NCI-H2107 treated with DMSO at 0.1 percent for 48 hours (cell line): ENCODE results near the gene SP2.

Source experiments
- DNase-seq: peaks from one replicate; lab custom pipeline; 2025; ENCODE audit not compliant: unreplicated experiment; lab: John Stamatoyannopoulos, UW

SP2 gene

DNA sequence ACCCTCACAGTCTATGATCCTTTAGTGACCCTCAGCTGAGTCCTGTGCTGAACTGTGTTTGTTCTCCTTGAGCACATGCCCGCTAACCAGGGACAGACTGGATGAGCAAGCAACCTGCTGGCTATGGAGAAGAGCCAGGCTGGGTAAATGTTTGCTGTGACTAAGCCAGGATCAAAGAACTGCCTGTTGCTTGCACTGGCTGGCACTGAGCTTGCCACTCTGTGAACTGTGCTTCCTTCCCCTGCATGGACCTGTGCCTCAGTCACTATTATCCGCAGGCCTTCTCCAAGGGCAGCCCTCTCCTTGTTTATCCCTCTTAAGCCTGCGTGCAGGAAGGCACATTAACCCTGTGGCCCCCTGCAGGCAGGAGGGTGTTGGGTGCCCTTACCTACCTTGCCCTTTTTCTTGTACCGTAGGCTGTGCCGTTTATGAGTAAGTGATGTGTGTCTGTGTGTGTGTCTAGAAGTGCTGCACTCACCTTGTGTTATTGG, 52.7 kb downstream of the SP2 start:
- DNase-seq = no peak

DNA sequence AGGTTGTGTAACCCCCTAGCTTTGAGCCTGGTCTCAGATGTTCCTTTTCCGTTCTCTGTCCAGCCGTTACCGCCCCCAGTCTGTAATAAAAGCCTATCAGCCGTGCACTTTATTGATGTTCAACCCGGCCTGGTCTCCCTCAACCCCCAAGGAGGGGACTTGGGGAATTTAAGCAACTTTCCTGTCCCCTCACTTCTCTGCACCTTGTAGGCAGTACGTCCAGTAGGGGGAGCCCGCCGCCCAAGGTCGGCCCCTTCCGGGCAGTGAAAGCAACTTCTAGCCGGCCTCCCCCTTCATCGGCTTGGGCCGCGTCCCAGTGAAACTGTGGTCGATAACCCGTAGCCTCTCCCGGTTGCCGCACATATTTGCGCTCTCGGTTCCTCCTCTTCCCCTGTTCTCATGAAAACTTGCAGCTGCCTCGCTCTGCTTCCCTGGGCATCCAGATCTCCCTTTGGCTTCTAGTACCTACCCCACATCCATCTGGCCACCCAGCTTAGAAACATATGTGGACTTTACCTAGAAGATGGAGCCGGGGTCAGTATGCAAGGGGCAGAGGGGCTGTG, 53.2 kb downstream of the SP2 start:
- peak; percentile 73 for DNase-seq

DNA sequence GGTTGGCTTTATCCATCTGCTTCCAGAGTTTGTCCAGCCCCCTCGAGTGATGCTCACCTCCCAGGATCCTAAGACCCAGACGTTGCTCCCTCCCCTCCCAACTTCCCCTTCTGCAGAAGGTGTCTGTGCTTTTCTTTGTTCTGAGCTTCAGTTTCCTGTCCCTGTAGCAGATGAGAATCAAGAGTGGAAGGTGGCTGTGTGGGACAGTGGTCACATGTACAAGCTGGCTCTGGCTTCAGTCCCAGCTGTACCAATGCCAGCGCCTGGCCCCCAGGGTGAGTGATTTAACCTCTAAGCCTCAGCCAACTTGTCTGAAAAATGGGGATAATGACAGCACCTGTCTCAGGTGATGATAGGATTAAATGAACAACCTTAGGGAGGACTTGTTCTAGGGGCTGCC, 53.9 kb downstream of the SP2 start:
- DNase-seq = no peak

DNA sequence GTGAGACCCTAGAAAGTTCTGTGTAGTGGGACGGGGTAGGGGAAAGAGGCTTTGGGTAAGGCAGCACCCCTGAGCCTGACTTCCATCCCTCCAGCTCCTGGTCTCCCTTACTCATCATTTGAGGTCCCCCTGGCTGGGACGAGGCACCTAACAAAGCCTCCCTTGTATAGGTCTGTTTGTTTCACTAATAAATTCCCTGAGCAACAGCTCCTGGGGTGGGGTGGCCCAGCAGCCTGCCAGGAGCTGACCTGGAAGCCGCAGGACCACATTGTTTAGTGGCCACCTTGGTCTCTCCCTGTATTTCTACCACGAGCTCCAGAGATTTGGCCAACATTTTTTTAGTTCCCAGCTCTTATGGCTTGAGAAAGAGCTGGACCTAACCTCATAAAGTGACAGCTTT, 54.4 kb downstream of the SP2 start:
- no peak for DNase-seq

DNA sequence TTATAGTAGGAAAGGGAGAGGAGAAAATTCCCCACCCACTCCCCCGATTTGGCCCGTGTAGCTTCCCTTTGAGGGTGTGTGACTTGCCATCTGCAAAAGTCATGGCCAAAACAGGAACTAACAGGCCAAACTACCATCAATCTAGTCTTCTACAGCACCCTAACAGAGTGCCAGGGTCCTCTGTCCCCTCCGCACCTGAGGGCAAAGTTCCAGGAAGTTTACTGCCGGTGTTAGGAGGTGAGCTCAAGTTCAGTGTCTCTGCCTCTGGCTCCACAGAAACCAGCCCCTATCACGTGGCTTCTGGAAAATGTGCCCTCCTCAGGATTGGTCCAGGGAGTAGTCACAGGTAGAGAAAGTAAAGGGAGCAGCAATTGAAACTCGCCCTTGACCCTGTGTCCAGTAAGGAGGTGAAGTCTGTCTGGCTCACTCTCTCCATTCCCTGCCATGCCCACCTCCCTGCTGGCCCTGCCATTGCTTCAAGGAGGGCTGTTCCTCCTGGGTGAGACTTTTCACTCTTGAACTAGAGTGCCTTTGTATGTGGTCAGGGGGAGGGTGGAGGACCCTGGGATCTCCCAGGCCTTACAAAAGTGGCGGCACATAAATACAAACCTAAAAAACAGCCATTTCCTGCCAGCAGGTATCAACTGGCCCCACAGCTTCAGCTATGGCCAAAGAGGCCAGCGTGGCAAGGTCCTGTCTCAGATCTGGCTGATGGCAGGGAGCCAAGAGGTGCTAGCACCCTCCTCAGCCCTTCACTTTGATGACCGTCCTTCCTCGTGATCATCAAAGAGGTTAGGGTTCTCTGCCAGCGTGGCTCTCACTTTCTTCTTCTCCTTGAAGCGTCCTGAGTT, 56.4 kb downstream of the SP2 start:
- no peak for DNase-seq

DNA sequence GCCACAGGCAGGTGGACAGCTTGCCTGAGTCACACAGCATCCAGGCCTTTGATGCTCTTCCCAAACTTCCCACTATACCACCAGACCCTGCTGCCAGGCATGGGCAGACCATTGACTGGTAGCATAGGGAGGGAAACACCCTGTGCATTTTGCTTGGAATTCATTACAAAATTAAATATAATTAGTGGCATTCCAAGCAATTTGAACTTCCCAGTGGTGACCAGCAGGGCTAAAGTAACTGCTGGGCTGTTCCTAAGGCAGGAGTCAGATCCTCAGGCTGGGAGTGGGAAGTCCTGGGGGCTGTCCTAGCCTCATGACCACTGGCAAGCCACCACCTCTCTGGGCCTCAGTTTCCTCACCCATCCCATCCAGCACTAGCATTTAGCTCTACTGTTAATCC, 57.9 kb downstream of the SP2 start:
- no peak for DNase-seq

DNA sequence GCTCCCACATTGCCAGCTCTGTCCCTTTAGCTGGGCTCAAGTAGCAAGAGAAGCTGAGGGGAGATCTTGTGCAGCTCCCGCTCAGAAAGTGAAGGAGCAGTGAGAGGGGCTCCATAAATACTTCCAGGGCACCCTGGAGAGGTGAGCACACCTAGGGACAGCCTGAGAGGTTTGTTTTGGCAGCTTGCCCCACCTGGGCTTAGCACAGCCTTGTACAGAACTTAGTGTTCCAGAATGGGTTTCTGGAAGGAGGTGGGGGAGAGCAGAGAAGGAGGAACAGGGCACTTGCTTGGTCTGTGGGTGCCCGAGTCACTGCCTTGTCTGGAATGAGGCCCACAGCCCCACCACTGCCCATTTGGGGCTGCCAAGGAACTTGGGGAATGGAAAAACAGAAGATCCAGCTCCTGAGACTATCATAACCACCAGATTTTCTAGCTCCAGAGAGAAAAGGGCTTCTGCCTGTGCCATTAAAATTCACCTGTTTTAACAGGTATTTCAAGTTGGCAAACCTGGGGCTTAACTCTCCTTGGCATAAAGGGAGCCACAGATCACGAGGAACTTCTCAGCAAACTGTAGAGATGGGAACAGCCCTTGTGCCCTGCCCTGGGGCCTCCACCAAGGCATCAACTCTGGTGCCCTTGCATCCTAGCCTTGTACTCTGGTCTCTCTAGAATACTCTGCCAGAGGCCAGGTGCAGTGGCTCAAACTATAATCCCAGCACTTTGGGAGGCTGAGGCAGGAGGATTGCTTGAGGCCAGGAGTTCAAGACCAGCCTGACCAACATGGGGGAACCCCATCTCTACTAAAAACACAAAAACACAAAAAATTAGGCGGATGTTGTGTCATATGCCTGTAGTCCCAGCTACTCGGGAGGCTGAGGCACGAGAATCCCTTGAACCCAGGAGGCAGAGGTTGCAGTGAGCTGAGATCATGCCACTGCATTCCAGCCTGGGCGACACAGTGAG, 59.7 kb downstream of the SP2 start:
- no peak for DNase-seq

DNA sequence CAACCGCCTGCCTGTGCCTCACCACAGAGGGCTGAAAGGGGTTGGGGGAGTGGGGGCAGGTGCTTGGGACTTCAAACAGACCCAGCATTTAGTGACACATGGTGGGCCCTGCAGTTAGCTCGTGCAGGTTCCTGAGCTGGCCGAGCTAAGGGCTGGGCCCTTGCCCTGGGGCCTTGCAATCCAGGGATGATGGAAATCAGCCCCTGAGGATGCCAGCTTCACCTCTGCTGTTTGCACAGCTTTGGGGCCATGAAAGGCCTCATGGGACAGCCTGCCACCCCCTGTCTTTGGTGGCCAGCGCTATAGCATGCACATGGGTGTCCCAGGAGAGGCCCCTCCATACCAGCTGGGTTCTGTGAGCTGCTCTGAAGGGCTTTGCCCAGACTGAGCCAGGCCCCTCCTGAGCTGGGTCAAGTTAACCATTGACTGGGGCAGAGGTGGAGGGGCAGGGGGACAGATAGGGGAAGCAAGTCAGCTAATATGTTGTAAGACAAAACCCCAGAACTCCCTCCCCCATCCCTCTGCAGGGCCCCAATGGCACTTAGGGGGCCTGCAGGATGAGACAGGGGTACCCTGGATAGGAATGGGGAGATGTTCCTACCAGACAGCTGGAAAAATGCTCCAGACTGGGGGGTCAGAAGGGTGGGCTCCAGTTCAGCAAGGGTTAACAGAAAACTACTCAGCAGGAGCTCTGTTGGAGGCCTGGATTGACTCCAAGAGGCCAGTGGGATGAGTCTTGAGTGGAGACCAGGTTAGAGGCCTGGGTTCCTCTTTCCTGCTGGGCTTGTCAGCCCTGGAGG, 61.0 kb downstream of the SP2 start:
- no peak for DNase-seq

DNA sequence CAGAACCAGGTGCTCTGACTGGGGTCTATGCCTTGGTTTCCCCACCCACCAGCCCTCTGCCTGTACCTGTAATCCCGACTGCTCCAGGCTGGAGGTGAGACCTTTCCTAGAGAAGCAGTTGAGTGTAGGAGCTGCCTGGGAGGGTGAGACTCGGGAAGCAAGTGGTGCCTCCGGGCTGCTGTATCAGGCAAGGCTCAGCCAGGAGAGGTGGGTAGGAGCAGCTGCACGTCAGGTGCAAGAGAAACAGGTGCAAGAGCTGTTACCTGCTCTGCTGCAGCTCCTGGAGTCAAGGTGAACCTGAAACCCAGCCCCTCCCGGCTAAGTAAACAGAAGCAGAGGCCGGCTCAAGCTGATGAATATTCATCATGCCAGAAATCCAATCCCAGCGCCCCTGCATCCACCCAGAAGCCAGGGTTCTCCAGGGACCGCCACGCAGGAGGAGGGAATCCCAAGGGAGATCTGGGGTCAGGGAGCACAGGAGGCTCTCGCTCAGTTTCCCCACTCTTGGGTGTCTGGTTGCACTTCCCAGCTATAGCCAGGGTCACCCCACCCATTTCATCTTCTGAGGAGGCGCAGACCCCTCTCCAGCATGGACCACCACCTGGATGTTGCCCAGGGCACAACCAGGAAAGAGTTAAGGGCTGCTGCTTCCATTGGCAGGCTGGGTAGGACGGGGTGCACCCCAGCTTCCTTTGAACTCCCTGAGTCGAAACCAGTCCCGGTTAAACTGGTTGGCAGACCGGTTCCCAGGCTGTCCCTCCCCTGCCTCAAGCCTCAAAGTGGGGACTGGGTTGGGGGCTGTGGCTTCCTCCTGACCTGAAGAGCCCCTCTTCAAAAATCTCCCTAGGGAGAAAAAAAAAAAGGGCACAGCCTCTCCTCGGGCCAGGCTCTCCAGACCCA, 61.8 kb downstream of the SP2 start, which contains the start of gene PRR15L:
PRR15L (minus strand) TSS at position 293 of the 900 bp plus-strand sequence. CDS start 4,649 bp downstream, outside the sequence.
- peak; percentile 94 for DNase-seq

DNA sequence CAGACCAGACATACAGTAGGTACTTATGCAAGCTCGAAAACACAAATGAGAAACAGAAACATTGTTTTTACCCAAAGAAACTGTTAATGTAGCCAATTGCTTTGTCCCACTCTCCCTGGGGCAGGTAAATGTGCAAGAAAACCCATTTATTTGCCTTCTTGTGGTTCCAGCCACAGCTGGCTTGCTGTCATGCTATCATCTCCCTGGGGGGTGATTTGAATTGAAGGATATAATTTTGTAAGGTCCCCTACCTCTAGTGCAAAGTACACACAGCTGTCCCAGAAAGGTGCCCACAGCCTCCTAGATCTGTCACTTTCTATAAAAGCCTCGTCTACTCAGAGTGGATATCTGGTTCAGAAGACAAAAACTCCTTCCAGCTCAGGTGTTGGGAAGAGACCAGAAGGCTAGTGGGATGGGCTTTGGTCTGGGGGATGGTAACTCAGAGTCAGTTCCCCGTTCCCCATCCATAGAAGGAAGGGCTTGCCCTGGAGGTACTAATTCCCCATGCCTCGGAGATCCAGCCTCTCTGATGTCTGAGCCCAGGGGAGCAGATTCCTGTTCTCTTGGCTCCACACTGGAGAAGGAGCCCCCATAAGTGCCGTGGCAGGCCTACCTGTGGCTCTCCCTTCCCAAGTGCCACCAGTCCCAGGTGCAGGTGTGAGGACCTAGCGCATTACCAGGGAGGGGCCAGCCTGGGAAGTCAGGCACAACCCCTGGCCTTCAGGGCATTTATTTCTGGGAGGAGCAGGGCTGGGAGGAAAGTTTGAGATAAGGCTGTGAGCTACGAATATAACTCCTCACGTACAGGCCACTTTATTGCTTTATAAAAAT, 64.0 kb downstream of the SP2 start:
- peak; percentile 96 for DNase-seq

DNA sequence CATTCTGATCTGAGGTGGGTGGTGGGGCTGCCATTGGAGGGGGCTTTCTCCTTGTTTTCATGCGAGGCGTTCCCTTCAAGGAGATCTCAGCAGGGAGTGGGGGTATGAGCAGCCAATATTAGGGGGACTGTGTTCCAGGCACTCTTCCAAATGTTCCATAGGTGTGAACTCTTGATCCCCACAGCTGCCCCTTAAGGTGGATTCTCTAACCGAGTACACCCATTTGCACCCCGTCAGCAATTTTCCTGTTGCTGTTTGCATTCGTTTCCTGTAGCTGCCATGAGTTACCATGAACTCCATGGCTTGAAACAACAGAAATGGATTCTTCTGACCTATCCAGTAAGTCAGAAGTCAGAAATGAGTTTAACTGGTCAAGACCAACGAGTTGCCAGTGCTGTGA, 65.4 kb downstream of the SP2 start:
- no peak for DNase-seq

DNA sequence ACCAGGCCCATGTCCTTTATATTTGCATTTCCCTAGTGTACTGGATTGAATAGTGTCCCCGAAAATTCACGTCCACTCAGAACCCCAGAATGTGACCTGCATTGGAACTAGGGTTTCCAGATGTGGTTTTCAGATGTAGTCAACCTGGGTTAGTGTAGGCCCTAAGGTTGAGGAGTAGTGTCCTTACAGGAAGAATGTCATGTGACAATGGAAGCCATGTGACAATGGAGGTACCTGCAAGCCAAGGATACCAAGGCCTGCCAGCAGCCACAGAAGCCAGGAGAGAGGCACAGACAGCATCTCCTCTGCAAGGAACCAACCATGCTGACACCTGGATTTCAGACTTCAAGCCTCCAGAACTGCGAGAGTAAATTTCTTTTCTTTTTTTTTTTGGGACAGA, 66.9 kb downstream of the SP2 start:
- DNase-seq = no peak

DNA sequence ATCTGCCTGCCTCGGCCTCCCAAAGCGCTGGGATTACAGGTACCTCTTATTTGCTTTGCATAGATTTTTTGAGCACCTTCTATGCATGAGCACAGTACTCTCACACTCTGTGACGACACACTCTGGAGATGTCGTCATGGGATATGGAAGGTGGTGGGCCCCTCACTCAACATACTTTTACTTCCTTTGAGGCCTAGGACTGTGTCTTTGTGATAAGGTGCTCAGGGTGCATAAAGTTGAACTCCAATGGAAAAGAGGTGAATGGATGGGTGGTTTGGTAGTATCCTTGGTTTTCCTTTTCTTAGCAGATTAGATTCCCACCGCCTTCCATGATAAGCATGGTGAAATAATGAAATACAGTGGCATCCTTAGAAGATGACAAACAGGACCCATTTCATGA, 68.8 kb downstream of the SP2 start:
- DNase-seq = no peak

DNA sequence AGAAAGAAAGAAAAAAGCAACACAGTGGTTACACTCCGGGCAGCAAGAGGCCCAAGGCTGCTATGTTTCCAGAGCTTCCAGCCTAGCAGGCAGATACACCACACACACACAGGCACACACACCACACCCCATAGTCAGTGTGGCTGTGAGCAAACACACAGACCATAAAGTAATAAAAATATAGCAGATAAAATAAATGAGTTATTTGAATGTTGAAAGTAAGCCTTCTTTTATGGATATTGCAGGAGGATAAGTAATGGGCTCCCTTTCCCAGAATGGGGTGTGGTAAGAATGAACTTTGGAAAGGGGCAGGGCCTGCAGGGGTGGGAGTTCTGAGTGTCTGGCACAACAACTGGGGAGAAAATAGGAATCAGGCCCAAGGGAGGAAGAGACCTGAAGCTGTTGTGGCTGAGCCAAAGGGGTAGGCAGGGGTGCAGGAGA, 70.1 kb downstream of the SP2 start:
- DNase-seq = no peak

DNA sequence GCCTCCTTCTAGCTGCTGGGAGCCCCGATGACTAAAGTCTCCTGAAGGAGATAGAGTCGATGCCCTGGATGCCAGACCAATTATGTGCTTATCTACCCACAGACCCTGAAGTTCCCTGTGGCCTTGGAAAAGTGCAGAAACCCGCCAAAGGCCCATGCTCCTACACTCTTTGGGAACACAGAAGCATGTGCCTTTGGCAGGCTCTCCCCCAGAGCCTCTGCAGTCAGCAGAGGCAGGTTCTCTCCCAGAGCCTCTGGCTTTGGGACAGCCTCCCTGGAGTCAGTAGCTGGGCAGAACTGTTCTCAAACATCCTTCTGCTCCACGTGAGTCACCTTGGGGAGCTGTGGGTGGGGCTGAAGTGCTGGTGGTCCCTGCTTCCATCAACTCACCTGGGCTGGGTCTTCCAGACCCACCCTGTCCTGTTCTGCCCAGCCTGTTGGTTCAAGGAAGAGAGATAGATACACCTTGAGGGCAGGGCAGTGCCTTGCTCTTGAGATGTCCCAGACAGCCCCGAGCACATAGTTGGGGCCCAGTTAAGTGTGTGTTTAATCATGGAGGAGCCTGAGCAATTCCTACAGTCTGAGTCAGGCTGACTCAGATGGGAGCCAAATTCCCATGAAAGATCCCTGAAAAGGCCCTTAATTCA, 71.7 kb downstream of the SP2 start:
- DNase-seq = no peak

DNA sequence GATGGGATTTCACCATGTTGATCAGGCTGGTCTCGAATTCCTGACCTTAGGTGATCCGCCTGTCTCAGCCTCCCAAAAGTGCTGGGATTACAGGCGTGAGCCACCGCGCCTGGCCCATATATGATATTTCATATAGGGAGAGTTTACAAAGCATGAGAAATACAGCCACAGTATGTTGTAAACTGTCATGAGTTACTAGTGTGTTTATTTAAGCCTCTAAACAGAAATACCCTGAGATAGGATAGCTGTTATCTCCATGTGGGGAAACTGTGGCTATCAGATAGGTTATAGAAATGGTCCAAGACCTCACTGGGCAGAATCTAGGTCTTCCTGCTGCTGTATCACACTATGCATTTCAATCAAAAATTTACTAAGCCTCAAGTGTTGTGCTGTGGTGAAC, 72.8 kb downstream of the SP2 start:
- DNase-seq = no peak

DNA sequence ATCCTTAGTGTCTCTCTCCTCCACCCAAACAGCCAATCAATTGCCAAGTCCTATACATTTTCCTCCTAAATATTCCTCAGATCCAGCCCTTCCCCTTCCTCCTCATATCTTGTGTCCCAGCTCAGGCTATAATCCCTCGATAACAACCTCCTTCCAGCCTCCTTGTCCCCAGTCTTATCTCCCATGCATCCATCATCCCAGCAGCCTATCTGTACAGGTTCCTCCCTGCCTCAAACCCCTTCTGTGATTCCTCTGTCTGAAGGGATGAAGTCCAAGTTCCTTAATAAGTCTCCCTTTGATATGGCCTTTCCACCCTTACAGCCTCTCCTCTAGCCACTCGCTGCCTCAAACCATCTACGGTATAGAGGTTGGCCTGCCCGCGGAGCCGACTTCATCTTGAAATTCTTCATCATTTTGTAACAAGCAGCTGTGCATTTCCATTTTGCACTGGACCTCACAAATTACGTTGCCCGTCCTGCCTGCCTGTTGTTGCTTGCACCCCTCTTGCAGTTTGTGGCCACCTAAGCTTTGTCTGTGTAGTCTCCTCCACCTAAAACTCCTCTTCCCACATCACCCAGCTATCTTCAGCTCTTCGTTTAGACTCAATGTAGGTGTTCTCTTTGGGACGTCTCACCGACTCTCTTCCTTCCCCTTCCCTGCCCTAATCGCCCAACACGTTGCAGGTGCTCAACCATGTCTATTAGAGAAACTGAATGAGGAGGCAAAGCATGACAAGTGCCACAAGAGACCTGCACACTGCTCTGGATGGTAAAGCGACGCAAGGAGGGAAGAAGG, 74.1 kb downstream of the SP2 start:
- DNase-seq = no peak
